ENCODE results near the gene KHDRBS2.

Gene KHDRBS2

GRCh38 chr6:62236784-62237183 is 49.2 kb downstream of the KHDRBS2 start:
- H3K4me3 ChIP-seq (ENCODE audit: low read depth, low read length) = no peak overlapping the region
- peak; percentile 28 for DNase-seq (ENCODE audit: low read depth)
- TF ChIP-seq MYC (IDR thresholded peaks at IDR 0.05; ENCODE audit: low read depth, low read length) = no peak
- TF ChIP-seq CTCF (IDR thresholded peaks at IDR 0.05; ENCODE audit: low read depth, low read length) = no peak
- TF ChIP-seq, protein P1, sequence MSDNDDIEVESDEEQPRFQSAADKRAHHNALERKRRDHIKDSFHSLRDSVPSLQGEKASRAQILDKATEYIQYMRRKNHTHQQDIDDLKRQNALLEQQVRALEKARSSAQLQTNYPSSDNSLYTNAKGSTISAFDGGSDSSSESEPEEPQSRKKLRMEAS (IDR thresholded peaks at IDR 0.05; ENCODE audit: low read depth, low read length) = no peak
- no peak for TF ChIP-seq POLR2A (IDR thresholded peaks at IDR 0.05; ENCODE audit: extremely low read depth, insufficient read length)

DNA sequence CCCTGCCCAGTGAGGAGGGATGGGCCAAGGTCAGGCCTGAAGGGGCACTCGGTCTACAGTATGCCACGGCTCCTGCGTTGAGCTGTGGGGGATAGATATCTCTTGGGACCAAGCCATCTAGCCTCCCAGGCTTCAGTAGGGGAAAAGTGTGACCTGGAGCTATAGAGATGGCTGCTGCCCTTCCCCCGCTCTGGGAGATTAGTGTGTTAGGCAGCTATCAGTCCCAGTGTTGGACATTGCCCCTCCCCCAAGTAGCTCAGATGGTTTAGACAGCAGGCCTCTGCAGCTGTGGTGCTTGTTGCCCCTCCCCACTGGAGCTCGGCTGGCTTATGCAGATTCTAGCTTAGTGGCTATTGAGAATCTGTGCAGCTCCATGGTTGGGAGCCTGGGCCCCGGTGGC is 56.8 kb downstream of the KHDRBS2 start:
- no peak for DNase-seq (ENCODE audit: low read depth)

GRCh38 chr6:62217866-62218265 is 68.2 kb downstream of the KHDRBS2 start:
- TF ChIP-seq, protein P1 (IDR thresholded peaks at IDR 0.05; ENCODE audit: low read depth, low read length) = no peak
- TF ChIP-seq POLR2A (IDR thresholded peaks at IDR 0.05; ENCODE audit: extremely low read depth, insufficient read length) (no peak), MYC (IDR thresholded peaks at IDR 0.05; ENCODE audit: low read depth, low read length) (no peak), CTCF (IDR thresholded peaks at IDR 0.05; ENCODE audit: low read depth, low read length) (no peak)
- DNase-seq (ENCODE audit: low read depth) = no peak
- no peak overlapping the region for H3K4me3 ChIP-seq (ENCODE audit: low read depth, low read length)

More for the DNA sequence above, 56.8 kb downstream of the KHDRBS2 start:
- no peak for TF ChIP-seq MYC (IDR thresholded peaks at IDR 0.05; ENCODE audit: low read depth, low read length)
- TF ChIP-seq CTCF (IDR thresholded peaks at IDR 0.05; ENCODE audit: low read depth, low read length) = no peak
- TF ChIP-seq, protein P1 (IDR thresholded peaks at IDR 0.05; ENCODE audit: low read depth, low read length) = no peak
- no peak for TF ChIP-seq POLR2A (IDR thresholded peaks at IDR 0.05; ENCODE audit: extremely low read depth, insufficient read length)
- H3K4me3 ChIP-seq (ENCODE audit: low read depth, low read length) = no peak overlapping the region

DNA sequence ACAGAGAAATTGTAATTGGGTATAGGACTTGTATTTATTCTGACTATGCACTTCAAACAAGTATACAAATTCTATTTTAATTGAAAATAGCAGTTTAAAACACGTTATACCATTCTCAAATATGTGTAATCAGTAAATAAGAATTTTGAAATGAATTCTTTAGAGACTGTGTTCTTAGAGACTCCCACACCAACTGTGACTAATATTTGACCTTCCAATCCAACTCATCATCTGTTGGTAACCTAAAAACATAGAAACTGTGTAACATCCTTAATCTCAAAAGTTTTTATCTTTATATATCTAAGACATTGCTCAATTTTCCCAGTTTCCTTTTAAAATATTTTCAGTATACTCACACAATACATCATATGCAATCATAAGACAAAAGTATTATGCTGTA is 83.9 kb downstream of the KHDRBS2 start:
- DNase-seq (ENCODE audit: low read depth) = no peak
- TF ChIP-seq, protein P1 (IDR thresholded peaks at IDR 0.05; ENCODE audit: low read depth, low read length) = no peak
- TF ChIP-seq CTCF (IDR thresholded peaks at IDR 0.05; ENCODE audit: low read depth, low read length) (no peak), POLR2A (IDR thresholded peaks at IDR 0.05; ENCODE audit: extremely low read depth, insufficient read length) (no peak), MYC (IDR thresholded peaks at IDR 0.05; ENCODE audit: low read depth, low read length) (no peak)
- no peak overlapping the region for H3K4me3 ChIP-seq (ENCODE audit: low read depth, low read length)

GRCh38 chr6:62192593-62192992 is 93.4 kb downstream of the KHDRBS2 start:
- TF ChIP-seq, protein P1 (IDR thresholded peaks at IDR 0.05; ENCODE audit: low read depth, low read length) = no peak
- no peak for TF ChIP-seq MYC (IDR thresholded peaks at IDR 0.05; ENCODE audit: low read depth, low read length)
- H3K4me3 ChIP-seq (ENCODE audit: low read depth, low read length) = no peak overlapping the region
- no peak for DNase-seq (ENCODE audit: low read depth)

DNA sequence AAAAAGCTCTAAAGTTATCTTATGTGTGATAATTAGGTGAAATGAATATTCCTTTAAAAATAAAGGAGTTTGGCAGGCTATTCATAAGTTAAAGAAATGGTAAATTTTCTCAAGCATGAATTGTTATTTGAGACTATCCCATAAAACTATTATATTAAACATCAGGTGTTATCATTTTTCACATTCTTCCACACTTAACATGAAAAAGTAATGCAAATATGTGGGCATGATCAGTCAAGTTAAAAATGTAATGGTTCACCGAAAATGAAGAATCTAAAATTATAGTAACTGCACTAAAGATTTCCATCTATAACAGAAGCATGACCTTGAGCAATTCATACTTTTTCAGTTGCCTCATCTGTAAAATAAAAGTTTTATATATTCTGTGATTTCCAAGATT is 110.8 kb downstream of the KHDRBS2 start:
- no peak for DNase-seq (ENCODE audit: low read depth)

More for the DNA sequence above, 110.8 kb downstream of the KHDRBS2 start:
- H3K4me3 ChIP-seq (ENCODE audit: low read depth, low read length) = no peak overlapping the region
- TF ChIP-seq CTCF (IDR thresholded peaks at IDR 0.05; ENCODE audit: low read depth, low read length) (no peak), POLR2A (IDR thresholded peaks at IDR 0.05; ENCODE audit: extremely low read depth, insufficient read length) (no peak), MYC (IDR thresholded peaks at IDR 0.05; ENCODE audit: low read depth, low read length) (no peak)
- TF ChIP-seq, protein P1 (IDR thresholded peaks at IDR 0.05; ENCODE audit: low read depth, low read length) = no peak
